ENCODE measurements around the gene ENPP6.

GRCh38 chr4:184136525-184136924 is 81.1 kb downstream of the ENPP6 start:
- TF ChIP-seq CTCF (IDR thresholded peaks at IDR 0.05; ENCODE audit: low read depth, low read length, missing input control) (no peak), REST (IDR thresholded peaks at IDR 0.05) (no peak)
